NB4 (cell line): Measurements from ENCODE around the gene LITAFD.
A peak's percentile ranks its signal among the peaks of the same experiment; 100 is the strongest.

Source experiments
- CTCF ChIP-seq: IDR thresholded peaks from one replicate; pipeline ENCODE4 v1.5.1; 2012; ENCODE audit warnings: low read depth, low read length
- MAX ChIP-seq: IDR thresholded peaks from 2 replicates; pipeline ENCODE4 v1.6.1; 2011; ENCODE audit warnings: low read depth, low read length
- MYC ChIP-seq: IDR thresholded peaks from 2 replicates; pipeline ENCODE4 v1.6.1; 2011; ENCODE audit warnings: low read depth, low read length
- POLR2A ChIP-seq: IDR thresholded peaks from 2 replicates; pipeline ENCODE4 v1.6.1; 2011; ENCODE audit warnings: mild to moderate bottlenecking; ENCODE audit not compliant: insufficient read length; ENCODE audit errors: extremely low read depth

- TF ChIP-seq CTCF (no peak), POLR2A (peak; percentile 80), MAX (peak; percentile 60), MYC (no peak)
These were observed 13.5 kb upstream of the LITAFD start, which contains the start of gene CARHSP1 for GRCh38 chr16:8868416-8869211.
